ENCODE results near the gene EFS.

EFS gene

DNA sequence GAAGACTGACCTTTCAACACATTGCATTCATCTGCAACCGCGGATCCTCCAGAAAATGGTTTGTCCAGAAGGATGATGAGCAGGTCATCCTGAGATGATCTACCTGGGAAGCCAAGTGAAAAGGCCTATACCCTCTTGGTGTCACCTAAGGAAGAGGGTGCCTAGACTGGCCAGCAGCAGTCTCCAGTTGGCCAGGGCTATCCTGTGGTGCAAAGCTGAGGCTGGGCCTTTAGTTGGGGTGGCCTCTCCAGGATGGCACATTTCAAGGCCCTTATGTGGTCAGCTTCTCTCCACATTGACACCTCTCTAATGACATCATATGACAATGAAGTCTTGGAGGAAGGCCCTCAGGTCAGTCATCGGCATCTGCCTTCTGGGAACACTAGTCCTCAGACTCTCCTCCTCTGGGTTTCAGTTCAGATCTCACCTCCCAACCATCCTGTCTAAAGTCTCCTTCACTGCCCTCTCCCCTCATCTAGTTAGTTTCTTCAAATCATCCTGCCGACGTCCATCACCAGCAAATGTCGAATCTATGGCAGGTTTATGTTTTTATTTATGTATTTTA lies 9.0 kb downstream of the EFS start:
- in situ Hi-C loops (cut with HindIII; ENCODE audit: low sequenced_read_pairs), result no loop called here
- no peak overlapping the region for H3K4me3 ChIP-seq (ENCODE audit: low read depth, low read length)
- TF ChIP-seq, protein P1, sequence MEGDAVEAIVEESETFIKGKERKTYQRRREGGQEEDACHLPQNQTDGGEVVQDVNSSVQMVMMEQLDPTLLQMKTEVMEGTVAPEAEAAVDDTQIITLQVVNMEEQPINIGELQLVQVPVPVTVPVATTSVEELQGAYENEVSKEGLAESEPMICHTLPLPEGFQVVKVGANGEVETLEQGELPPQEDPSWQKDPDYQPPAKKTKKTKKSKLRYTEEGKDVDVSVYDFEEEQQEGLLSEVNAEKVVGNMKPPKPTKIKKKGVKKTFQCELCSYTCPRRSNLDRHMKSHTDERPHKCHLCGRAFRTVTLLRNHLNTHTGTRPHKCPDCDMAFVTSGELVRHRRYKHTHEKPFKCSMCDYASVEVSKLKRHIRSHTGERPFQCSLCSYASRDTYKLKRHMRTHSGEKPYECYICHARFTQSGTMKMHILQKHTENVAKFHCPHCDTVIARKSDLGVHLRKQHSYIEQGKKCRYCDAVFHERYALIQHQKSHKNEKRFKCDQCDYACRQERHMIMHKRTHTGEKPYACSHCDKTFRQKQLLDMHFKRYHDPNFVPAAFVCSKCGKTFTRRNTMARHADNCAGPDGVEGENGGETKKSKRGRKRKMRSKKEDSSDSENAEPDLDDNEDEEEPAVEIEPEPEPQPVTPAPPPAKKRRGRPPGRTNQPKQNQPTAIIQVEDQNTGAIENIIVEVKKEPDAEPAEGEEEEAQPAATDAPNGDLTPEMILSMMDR (IDR thresholded peaks at IDR 0.05; ENCODE audit: low read depth, low read length), result no peak
- DNase-seq (ENCODE audit: low read depth, low spot score), result no peak

- H3K4me3 ChIP-seq (ENCODE audit: low read depth, low read length), result no peak overlapping the region
- no peak for DNase-seq (ENCODE audit: low read depth, low spot score)
- TF ChIP-seq, protein P1 (IDR thresholded peaks at IDR 0.05; ENCODE audit: low read depth, low read length), result no peak
- in situ Hi-C loops (cut with HindIII; ENCODE audit: low sequenced_read_pairs), result no loop called here
Measured at GRCh38 chr14:23354990-23355389, 10.0 kb downstream of the EFS start.

GRCh38 chr14:23353433-23353780 lies 11.6 kb downstream of the EFS start:
- no peak for DNase-seq (ENCODE audit: low read depth, low spot score)
- TF ChIP-seq, protein P1 (IDR thresholded peaks at IDR 0.05; ENCODE audit: low read depth, low read length), result no peak
- in situ Hi-C loops (cut with HindIII; ENCODE audit: low sequenced_read_pairs), result no loop called here
- no peak overlapping the region for H3K4me3 ChIP-seq (ENCODE audit: low read depth, low read length)

DNA sequence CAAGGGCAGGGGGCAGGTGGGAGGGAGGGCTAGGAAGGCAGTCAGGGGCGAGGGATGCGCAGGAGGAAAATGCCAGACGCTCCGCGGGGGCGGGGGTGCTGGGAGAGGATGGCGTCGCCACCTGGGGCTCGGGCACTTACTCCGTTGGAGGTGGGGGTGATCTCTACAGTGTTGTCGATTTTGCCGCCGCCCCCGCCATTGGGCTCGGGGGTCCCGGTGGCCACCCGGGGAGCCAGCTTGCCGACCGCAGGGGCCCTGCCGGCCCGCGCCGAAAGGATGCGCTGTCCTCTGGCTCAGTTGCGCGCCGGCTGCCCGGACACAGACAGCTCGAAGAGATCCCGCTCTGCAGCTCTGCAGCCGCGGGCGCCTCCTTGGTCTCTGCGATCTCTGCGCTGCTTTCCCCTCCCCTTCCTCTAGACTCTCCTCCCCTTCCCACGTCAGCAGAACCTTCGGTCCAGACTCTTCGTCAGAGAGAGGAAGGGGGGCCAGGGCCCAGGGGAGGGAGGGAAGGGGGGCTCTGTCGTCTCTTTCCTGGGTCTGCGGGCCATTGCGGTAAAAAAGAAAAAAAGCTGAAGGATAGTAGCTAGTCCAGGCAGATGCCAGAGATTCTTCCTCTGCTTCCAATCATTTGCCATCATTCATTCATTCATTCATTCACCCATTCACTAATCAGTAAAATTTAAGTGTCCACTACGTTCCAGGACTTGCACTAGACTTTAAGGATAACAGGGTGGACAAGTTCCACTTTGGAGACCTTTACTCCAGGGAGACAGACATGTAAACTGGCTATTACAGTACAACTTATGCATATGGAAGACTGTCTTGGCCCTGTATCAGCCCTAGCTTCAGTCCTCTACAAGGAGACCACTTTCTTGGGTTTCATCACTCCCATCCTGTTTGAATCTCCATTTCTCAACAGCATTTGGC lies 12.2 kb downstream of the EFS start, which contains the start of gene SLC22A17:
SLC22A17 (minus strand) TSS at position 382 of the 927 bp plus-strand sequence.
- in situ Hi-C loops (cut with HindIII; ENCODE audit: low sequenced_read_pairs), result no loop called here
- DNase-seq (ENCODE audit: low read depth, low spot score), result peak; percentile 90
- TF ChIP-seq, protein P1 (IDR thresholded peaks at IDR 0.05; ENCODE audit: low read depth, low read length), result peak; percentile 7
- H3K4me3 ChIP-seq (ENCODE audit: low read depth, low read length), result peak within 1 kb of the TSS; percentile 67

DNA sequence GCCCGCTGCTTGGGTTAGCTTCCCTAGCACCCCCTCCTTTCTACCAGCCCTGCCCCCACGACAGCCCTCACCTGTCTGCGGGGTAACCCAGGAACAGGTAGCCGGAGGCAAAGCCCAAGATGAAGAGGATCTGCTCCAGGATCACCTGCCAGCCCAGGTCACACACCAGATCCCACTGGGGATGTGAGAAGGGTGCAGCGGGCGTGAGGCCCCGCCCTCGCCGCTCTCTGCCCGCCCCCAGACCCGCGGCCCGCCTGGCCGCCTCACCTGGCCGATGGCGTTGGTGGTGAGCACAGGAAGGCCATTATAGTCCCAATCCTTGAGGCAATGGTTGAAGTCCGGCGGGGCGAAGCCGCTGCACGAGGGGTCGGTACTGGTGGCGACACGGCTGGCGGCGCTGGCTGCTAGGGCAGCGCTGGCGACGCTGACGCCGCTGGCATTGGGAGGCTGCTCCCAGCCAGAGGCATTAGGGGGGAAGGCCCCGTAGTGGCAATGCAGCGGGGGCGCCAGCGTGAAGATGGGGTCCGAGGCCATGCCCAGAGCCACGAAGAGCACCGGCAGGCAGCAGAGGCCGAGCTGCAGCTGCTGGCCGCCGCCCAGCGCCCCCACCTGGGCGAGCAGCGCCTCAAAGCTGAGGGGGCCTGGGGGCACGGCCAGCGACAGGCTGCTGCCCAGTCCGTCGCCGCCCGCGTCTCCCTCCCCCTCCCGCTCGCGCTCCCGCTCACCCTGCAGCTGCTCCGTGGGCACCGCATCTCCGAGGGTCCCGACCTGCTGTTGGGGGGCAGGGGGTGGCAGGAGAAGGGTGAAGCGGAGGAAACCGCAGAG lies 13.1 kb downstream of the EFS start:
- in situ Hi-C loops (cut with HindIII; ENCODE audit: low sequenced_read_pairs), result no loop called here
- TF ChIP-seq, protein P1 (IDR thresholded peaks at IDR 0.05; ENCODE audit: low read depth, low read length), result peak; percentile 26
- peak overlapping the region; percentile 67 for H3K4me3 ChIP-seq (ENCODE audit: low read depth, low read length)

GRCh38 chr14:23349156-23349845 lies 15.7 kb downstream of the EFS start:
- no peak overlapping the region for H3K4me3 ChIP-seq (ENCODE audit: low read depth, low read length)
- in situ Hi-C loops (cut with HindIII; ENCODE audit: low sequenced_read_pairs), result no loop called here
- TF ChIP-seq, protein P1 (IDR thresholded peaks at IDR 0.05; ENCODE audit: low read depth, low read length), result no peak
- no peak for DNase-seq (ENCODE audit: low read depth, low spot score)

More for the DNA sequence above, 13.1 kb downstream of the EFS start:
- no peak for DNase-seq (ENCODE audit: low read depth, low spot score)
